Vein endothelial cell (primary cell): ENCODE results near the gene SERPINF2. TPM values are rescaled to one million over a fixed set of nuclear protein-coding genes. Genes with fewer than 3 reads are reported as not detected.

Experiments used
- total RNA-seq: library from RNA; depleted of rRNA; stranded (reverse); fragments of >200 nt; gene quantifications from 2 replicates; pipeline ENCODE4 v1.2.3, GENCODE V29; 2012

SERPINF2 gene
- 0.10 TPM in 1 of 2 replicates, not detected in the other for total RNA-seq

GRCh38 chr17:1742371-1743087, at the start of gene SERPINF2:
Gene SERPINF2 (plus strand): TSS chr17:1742871. CDS start chr17:1744996, 2,125 bp downstream.

GRCh38 chr17:1709971-1710806, 32.5 kb upstream of the SERPINF2 start, which contains the start of gene TLCD2:
Gene TLCD2 (minus strand): TSS chr17:1710377. CDS start chr17:1710242, 135 bp downstream.

GRCh38 chr17:1724351-1724868, 18.3 kb upstream of the SERPINF2 start, which contains the start of gene WDR81:
Gene WDR81 (plus strand): TSS chr17:1724704. CDS start chr17:1724960, 256 bp downstream.

Other genes starting within 250 kb of the SERPINF2 start
- 42.9 and 65.7 TPM in 2 replicates for gene INPP5K, start 226.3 kb upstream of the SERPINF2 start, total RNA-seq
- gene PITPNA, start 180.1 kb upstream of the SERPINF2 start, total RNA-seq: 31.7 and 46.1 TPM in 2 replicates
- gene SLC43A2, start 114.0 kb upstream of the SERPINF2 start, total RNA-seq: 24.8 and 39.5 TPM in 2 replicates
- gene SCARF1, start 97.1 kb upstream of the SERPINF2 start, total RNA-seq: 141 and 152 TPM in 2 replicates
- gene RILP, start 93.0 kb upstream of the SERPINF2 start, total RNA-seq: 8.3 and 10.1 TPM in 2 replicates
- gene PRPF8, start 58.0 kb upstream of the SERPINF2 start, total RNA-seq: 157 and 183 TPM in 2 replicates
- gene TLCD2, start 32.5 kb upstream of the SERPINF2 start, total RNA-seq: 0.96 and 1.3 TPM in 2 replicates
- gene WDR81, start 18.2 kb upstream of the SERPINF2 start, total RNA-seq: 21.2 and 23.2 TPM in 2 replicates
- 0.57 and 0.65 TPM in 2 replicates for gene SERPINF1, start 19.2 kb downstream of the SERPINF2 start, total RNA-seq
- gene SMYD4, start 87.0 kb downstream of the SERPINF2 start, total RNA-seq: 10.1 and 10.7 TPM in 2 replicates
- 17.6 and 25.2 TPM in 2 replicates for gene RPA1, start 87.1 kb downstream of the SERPINF2 start, total RNA-seq